Activated CD4-positive, alpha-beta T cell treated with anti-CD3 and anti-CD28 coated beads, Interleukin-2, amount 50 U/mL, for 16 hours (primary cell): ENCODE data around the gene ZNF138.
"Not testable (repeated sequence)": the region's sequence is repeated elsewhere in the genome, so short reads cannot be mapped to it uniquely, and the experiment has no call there.

Experiments
- DNase-seq: peaks from one replicate; pipeline ENCODE4 v3.0.0-alpha.2; 2020

The ZNF138 gene

GRCh38 chr7:64794171-64794844 lies at the start of gene ZNF138:
Gene ZNF138 (plus strand): TSS chr7:64794428. CDS start chr7:64794569, 141 bp downstream.
- DNase-seq, result peak; percentile 96

DNA sequence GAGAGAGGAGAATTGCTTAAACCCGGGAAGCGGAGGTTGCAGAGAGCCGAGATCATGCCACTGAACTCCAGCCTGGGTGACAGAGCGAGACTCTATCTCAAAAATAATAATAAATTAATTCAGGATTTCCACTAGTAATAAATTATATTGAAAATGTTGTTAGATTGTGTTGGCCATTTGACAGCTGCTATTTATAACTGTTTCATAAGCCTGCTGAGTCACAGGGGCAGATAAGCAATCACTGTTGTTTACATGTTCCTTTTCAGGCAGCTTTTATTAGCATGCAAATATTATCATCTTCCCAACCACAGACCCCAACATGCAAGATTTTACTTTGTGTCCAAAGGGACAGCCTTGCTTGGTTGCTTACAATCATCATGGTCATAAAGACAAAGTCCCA lies 49.5 kb upstream of the ZNF138 start:
- DNase-seq, result no peak

DNA sequence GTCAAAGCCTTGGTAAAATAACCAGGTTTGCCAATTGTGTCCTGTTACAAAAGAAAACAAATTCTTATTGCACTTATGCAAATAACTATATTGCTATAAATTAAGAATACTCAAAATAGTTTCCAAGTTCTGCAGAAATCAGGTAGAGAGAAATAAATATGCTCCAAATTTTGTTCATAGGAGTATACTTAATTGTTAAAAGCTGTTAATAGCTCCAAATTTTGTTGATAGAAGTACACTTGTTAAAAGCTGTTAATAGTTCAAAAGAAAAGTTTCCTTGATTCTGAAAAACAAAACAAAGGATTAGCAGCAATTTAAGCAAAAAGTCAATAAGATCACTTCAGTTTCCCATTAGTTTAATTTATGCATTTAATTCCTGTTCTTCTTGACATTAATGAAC lies 46.4 kb upstream of the ZNF138 start:
- DNase-seq, result no peak

DNA sequence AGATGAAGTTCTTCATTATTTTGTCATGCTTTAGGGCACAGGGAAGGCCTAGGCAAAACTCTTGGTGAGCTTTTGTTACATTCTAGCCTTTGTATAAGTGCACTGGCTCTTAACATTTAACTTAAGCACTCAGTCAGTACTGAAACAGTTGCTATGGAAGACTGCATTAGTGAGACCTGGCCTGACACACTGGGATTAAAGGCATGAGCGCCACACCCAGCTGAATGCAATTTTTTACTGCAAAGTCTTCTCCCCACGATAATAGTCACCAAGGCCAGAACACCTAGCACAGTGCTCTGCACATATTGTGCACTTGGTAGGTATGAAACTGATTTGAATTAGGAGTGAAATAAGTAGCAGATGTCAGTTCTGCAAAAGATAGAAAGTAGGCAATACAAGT lies 41.2 kb upstream of the ZNF138 start:
- no peak for DNase-seq

DNA sequence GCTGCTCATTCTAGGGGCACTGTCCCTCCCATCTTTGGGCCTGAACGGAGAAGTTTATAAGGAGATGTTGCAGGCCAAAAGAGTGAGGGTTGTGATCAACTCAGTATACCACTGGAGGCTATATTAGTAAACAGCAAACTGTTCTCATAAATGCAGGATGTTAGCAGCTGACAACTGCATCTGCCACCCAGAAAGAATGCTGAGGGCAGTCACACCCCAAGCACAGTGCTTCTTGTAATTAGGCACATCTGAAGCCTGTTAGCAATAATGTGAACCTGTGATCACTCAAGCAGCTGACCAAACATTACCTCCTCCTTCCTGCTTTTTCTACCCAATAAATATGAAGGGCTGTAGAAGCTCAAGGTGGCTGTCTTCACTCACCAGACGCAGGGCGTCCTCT lies 38.4 kb upstream of the ZNF138 start:
- no peak for DNase-seq

DNA sequence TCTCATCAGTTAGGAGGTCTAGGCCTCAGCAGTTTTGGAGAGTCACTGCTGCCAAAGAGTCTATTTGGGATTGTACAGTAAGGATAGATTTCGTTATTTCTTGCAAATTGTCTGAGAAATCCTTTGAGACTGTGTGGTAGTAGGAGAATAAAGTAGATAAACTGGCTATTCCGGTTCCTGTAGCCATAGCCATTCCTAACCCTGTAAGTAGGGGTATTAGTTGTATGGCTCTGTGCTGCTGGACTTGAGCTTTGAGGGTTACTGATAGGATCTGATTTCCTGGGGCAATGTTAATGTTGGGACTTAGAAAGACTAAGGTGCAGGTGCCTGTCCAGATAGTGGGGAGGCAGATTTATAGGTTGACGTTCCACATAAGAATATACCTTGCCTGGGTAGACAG lies 36.1 kb upstream of the ZNF138 start:
- no peak for DNase-seq

GRCh38 chr7:64768824-64769223 lies 25.4 kb upstream of the ZNF138 start:
- no peak for DNase-seq

- no peak for DNase-seq
Observed at GRCh38 chr7:64774204-64774842, 19.9 kb upstream of the ZNF138 start.

DNA sequence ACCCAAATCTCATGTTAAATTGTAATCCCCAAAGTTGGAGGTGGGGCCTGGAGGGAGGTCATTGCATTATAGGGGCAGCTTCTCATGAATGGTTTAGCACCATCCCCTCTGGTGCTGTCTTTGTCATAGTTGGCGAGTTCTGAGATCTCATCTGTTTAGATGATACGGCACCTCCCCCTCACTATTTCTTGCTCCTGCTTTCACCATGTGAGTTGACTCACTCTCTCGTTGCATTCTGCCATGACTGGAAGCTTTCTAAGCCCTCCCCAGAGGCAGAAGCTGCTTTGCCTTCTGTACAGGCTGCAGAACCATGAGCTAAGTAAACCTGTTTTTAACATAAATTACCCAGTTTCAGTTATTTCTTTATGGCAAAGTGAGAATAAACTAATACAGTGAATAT lies 18.9 kb upstream of the ZNF138 start:
- no peak for DNase-seq

DNA sequence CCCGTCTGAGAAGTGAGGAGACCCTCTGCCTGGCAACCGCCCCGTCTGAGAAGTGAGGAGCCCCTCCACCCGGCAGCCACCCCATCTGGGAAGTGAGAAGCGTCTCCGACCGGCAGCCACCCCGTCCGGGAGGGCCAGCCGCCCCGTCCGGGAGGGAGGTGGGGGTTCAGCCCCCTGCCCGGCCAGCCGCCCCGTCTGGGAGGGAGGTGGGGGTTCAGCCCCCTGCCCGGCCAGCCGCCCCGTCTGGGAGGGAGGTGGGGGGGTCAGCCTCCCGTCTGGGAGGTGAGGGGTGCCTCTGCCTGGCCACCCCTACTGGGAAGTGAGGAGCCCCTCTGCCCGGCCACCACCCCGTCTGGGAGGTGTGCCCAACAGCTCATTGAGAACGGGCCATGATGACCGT lies 9.4 kb upstream of the ZNF138 start:
- DNase-seq, result not testable (repeated sequence)

GRCh38 chr7:64787295-64787694 lies 6.9 kb upstream of the ZNF138 start:
- DNase-seq, result no peak

GRCh38 chr7:64789241-64789640 lies 5.0 kb upstream of the ZNF138 start:
- DNase-seq, result not testable (repeated sequence)

GRCh38 chr7:64793106-64793755 lies 997 bp upstream of the ZNF138 start:
- no peak for DNase-seq

GRCh38 chr7:64795176-64795575 lies 948 bp downstream of the ZNF138 start:
- DNase-seq, result no peak

GRCh38 chr7:64799169-64799568 lies 4.9 kb downstream of the ZNF138 start:
- DNase-seq, result not testable (repeated sequence)

DNA sequence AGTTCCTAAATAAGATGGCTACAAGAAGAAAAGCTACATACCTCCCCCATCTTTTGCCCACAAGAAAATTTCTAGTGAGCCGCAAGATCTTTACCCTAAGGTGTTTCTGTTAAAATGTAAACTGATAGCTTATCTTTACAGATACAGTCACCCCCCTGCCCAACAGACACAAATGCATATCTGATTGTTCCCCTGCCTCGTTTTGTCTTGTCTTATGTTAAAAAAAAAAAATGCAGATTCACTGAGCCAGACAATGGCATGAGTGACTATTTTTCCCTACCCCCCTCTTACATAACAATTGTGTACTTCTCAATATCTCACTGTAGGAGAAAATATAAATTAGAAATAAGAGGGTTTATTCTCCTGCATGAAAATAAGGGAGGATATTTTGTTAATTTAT lies 8.5 kb downstream of the ZNF138 start:
- DNase-seq, result no peak

DNA sequence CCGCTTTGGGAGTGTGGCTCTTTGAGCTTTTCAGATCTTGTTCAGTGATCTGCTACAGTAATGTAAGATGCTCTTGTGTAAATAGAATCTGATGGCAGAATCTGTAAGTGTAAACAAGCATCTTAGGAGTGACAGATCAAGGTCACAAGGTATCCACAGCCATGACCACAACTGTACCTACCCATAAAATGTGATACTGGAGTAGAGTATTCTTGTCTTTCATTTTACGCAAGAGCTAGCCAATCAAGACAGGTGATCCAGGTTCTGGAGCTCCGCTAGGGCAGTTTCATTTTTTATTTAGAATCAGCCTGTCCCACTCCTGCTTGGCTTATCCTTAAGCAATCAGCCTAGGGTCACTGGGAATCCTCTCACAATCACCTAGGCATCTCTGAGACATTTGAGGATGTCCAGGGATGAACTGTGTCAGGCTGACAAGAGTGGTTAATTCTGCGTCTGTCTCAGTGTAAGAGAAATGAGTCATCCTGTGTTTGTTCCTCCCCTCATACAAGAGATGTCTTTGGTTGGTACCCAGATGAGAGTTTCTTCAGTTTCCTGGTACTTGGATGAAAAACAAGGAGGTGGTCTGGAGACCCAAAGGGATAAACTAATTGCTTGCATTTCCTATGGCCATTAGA lies 13.6 kb downstream of the ZNF138 start:
- peak; percentile 2 for DNase-seq

DNA sequence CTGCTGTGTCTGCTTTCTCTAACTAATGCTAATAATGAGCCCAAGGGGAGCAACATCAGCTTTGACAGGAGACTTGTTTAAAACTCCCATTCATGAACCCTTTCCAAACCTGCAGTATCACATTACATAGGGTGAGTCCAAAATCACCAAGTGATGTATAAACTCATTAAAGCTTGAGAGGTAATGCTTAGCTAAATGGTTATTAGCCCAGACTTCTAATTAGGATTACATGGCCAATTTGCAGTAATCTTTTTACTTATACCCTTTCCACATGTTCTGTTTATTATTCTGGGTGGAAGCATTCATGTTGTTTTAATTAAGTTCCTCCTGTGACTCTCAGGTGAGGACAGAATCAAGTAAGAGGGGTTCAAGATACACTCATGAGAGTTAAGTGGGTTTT lies 17.5 kb downstream of the ZNF138 start:
- no peak for DNase-seq

DNA sequence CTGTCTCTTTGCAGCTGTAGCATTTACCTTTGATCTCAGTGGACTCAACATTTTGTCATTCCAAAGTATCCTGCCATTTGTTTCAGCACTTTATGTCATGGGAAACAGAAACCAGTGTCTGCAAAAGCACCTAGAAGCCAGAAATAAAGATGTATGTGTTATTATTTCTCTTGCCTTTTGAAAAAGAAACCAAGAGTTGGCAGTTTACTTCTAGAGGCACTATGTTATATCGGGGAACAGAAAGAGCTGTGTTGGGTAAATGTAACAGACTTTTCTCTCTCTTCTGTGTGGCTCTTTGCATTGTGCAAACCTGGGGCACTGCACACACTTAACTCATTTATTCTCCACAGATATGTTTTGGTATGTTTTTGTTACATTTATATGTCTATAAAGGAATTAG lies 36.7 kb downstream of the ZNF138 start:
- no peak for DNase-seq

GRCh38 chr7:64832136-64832535 lies 37.9 kb downstream of the ZNF138 start:
- DNase-seq, result no peak

- no peak for DNase-seq
Observed at GRCh38 chr7:64834989-64835388, 40.8 kb downstream of the ZNF138 start.

GRCh38 chr7:64835856-64836255 lies 41.6 kb downstream of the ZNF138 start:
- not testable (repeated sequence) for DNase-seq

GRCh38 chr7:64838051-64838450 lies 43.8 kb downstream of the ZNF138 start:
- not testable (repeated sequence) for DNase-seq

DNA sequence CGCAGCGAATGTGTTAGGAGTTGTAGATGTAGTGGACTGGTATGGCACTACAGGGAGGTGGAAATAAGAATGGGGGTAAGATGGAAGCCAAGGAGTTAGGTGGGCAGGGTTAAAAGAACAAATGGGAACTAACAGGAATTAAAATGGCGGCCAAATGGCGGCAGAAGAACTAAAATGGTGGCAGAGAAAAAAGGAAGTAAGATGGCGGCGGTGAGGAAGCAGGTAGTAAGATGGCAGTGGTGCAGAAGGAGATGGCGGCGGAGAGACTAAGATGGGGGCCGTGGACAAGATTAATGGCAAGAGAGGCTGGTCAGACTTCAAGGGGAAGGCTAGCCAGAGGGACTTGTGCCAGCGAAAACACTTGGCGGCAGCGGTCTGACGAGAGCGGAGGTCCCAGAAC lies 44.5 kb downstream of the ZNF138 start:
- no peak for DNase-seq
